Measurements from ENCODE around the gene RPS6KL1. TPM values are rescaled to one million over a fixed set of nuclear protein-coding genes. Genes with fewer than 3 reads are reported as not detected.

RPS6KL1 gene
- total RNA-seq, 1 donor from 2014 or later, result 2.0 TPM

GRCh38 chr14:74896400-74896799 lies 26.7 kb downstream of the RPS6KL1 start:
- H3K4me1 ChIP-seq, result peaks cover 16% of the 10 kb centered on the region
- H3K4me3 ChIP-seq, result no peak overlapping the region
- no peak overlapping the region for H3K27ac ChIP-seq
- H3K36me3 ChIP-seq, result peaks cover 100% of the 10 kb centered on the region
- ATAC-seq, result no peak
- TF ChIP-seq CTCF (IDR thresholded peaks at IDR 0.05), result no peak
- no peaks in the 10 kb centered on the region for H3K9me3 ChIP-seq
- no peaks in the 10 kb centered on the region for H3K27me3 ChIP-seq (ENCODE audit: low read depth)
- intact Hi-C loops (cut with DNase I), result no loop called here
- DNase-seq, result no peak

GRCh38 chr14:74893614-74894091 lies 29.4 kb downstream of the RPS6KL1 start:
- H3K4me1 ChIP-seq, result peaks cover 19% of the 10 kb centered on the region
- ATAC-seq, result peak in 1 of 2 donors; percentile 35
- H3K27ac ChIP-seq, result no peak overlapping the region
- no peak for TF ChIP-seq CTCF (IDR thresholded peaks at IDR 0.05)
- no peaks in the 10 kb centered on the region for H3K9me3 ChIP-seq
- peaks cover 99% of the 10 kb centered on the region for H3K36me3 ChIP-seq
- no peak for DNase-seq
- no peaks in the 10 kb centered on the region for H3K27me3 ChIP-seq (ENCODE audit: low read depth)
- intact Hi-C loops (cut with DNase I), result no loop called here
- H3K4me3 ChIP-seq, result no peak overlapping the region

- Histone ChIP-seq H3K27ac (no peak overlapping the region), H3K4me3 (no peak overlapping the region), H3K36me3 (peaks cover 99% of the 10 kb centered on the region), H3K27me3 (ENCODE audit: low read depth) (no peaks in the 10 kb centered on the region), H3K9me3 (no peaks in the 10 kb centered on the region), H3K4me1 (peaks cover 28% of the 10 kb centered on the region)
- DNase-seq (no peak), ATAC-seq (no peak)
- intact Hi-C loops (cut with DNase I), result no loop called here
- TF ChIP-seq CTCF (IDR thresholded peaks at IDR 0.05), result no peak
Observed at GRCh38 chr14:74892745-74893144, 30.3 kb downstream of the RPS6KL1 start.

GRCh38 chr14:74891870-74892269 lies 31.2 kb downstream of the RPS6KL1 start:
- peaks cover 99% of the 10 kb centered on the region for H3K36me3 ChIP-seq

DNA sequence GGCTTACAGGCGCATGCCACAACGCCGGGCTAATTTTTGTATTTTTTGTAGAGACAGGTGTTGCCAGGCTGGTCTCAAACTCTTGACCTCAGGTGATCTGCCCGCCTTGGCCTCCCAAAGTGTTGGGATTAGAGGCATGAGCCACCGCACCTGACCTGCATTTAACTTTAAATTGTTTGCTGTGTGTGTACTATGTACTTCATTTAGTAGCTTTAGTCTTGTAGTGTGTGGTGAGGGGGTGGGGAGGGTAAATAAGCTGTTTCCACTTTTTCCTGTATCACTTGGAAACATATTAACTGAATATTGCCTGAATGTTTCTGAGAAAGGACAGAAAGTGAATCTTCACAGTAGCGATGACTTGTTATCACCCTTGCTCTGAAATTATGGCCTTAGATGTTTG lies 32.8 kb downstream of the RPS6KL1 start:
- Histone ChIP-seq H3K27ac (no peak overlapping the region), H3K9me3 (no peaks in the 10 kb centered on the region), H3K4me1 (peaks cover 47% of the 10 kb centered on the region), H3K4me3 (no peak overlapping the region), H3K36me3 (peaks cover 99% of the 10 kb centered on the region), H3K27me3 (ENCODE audit: low read depth) (no peaks in the 10 kb centered on the region)
- intact Hi-C loops (cut with DNase I), result no loop called here
- TF ChIP-seq CTCF (IDR thresholded peaks at IDR 0.05), result no peak
- ATAC-seq, result no peak
- no peak for DNase-seq

More at GRCh38 chr14:74891870-74892269, 31.2 kb downstream of the RPS6KL1 start:
- intact Hi-C loops (cut with DNase I), result no loop called here
- Histone ChIP-seq H3K4me1 (peaks cover 31% of the 10 kb centered on the region), H3K27ac (no peak overlapping the region), H3K27me3 (ENCODE audit: low read depth) (no peaks in the 10 kb centered on the region), H3K4me3 (no peak overlapping the region), H3K9me3 (no peaks in the 10 kb centered on the region)
- DNase-seq (no peak), ATAC-seq (peak; percentile 66 to 83)
- no peak for TF ChIP-seq CTCF (IDR thresholded peaks at IDR 0.05)
